ENCODE data around the gene HS2ST1.
"Not testable (repeated sequence)": the region's sequence is repeated elsewhere in the genome, so short reads cannot be mapped to it uniquely, and the experiment has no call there.

HS2ST1 gene

DNA sequence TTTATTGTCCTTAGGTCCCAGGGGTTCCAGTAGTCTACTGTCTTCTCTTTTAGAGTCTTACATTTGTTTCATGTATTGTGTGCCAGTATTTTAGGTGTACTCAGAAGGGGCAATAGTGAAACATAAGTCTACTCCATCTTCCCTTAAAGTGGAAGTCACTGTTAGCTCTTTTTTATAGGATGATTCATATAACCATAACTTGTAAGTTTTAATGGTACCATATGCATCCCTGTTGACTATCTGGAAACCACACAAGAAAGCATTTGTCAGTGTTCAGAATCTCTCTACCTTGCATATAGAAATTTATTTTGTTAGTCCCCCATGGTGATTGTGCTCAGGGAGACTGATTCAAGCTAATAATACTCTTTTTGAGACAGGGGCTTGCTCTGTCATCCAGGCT lies 149.9 kb downstream of the HS2ST1 start:
- no peak for DNase-seq (ENCODE audit: low read depth in 2 of 2)

DNA sequence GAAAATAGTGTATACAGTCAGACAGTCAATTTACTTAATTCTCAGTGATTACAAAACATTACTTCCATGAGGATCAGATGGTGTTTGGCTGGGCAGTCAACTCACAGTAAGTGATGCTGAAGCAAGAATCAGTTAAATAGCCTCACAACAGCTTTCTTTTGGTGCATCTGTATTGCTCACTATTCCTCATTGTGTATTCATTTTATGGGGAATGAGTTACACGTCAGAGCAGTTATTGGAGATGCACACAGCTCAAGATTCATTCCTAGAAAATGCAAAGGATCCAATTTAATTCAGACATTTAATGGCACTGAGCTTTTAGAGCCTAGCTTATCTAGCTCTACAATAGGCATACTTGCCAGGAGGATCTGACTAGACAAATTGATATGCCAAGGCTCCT lies 150.6 kb downstream of the HS2ST1 start:
- no peak for DNase-seq (ENCODE audit: low read depth in 2 of 2)

DNA sequence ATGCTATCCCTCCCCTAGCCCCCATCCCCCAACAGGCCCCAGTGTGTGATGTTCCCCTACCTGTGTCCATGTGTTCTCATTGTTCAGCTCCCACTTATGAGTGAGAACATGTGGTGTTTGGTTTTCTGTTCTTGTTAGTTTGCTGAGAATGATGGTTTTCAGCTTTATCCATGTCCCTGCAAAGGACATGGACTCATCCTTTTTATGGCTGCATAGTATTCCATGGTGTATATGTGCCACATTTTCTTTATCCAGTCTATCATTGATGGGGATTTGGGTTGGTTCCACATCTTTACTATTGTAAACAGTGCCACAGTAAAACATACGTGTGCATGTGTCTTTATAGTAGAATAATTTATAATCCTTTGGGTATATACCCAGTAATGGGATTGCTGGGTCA lies 152.3 kb downstream of the HS2ST1 start:
- not testable (repeated sequence) for DNase-seq (ENCODE audit: low read depth in 2 of 2)

DNA sequence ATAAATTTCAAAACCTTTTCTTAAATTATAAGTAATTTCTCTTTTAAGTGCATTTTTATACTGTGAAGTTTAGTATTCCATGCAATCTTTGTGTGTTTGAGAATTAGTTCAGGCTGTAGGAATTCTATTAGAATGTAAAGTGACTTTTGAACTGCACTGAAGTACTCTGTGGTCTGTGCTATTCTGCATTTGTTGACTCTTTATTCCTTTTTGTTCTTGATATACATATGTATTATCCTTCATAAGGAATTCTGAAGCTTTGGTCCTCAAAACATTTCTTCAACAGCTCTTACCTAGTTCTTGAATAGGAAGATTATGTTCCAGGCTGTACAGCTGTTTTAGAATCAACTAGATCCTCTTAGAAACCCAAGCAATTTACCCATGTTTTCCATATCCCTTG lies 158.0 kb downstream of the HS2ST1 start:
- no peak for DNase-seq (ENCODE audit: low read depth in 2 of 2)

DNA sequence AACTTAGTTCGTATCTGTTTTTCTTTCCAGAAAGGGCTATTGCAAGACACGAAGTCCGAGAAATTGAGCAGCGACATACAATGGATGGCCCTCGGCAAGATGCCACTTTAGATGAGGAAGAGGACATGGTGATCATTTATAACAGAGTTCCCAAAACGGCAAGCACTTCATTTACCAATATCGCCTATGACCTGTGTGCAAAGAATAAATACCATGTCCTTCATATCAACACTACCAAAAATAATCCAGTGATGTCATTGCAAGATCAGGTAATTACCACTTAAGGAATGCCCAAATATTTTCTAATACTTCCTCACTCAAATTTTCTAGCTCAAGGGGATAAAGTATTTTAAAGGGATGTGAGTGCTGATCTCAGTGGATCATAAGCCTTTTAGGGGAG lies 158.5 kb downstream of the HS2ST1 start:
- DNase-seq (ENCODE audit: low read depth in 2 of 2): no peak

DNA sequence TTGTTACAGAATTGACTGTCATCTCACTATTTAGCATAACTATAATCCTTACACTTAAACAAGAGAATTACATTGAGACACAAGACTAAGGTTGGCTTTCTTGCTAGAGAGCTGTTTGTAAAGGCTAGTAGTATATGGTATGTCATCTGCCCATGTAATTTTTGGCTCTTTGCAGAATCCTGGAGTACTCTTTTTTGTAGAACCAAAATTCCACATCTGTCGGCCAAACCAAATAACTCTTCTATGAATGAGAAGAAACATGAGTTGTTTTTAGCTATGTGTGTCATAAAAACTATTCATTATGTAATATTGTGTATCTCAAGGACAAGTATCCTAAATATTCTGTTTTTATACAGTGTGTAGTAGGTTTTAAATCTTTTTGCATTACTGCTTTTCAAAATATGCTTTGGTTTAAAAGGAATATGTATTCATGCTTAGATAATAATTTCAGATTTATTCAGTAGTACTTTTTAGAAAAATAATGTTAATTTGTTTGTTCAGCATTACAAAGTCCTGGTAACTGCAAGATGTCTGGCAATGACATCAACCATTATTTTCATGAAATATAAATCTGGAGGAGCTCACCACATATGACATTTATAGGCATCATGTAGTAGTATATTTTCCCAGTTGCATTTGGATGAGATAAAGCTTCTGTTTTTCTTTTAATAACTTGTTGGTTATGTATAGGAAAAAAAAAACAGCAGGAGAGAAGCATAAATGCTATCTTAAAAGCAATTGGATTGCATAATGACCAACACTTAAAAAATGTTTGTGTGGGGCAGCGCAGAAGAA lies 159.8 kb downstream of the HS2ST1 start:
- no peak for DNase-seq (ENCODE audit: low read depth in 2 of 2)

DNA sequence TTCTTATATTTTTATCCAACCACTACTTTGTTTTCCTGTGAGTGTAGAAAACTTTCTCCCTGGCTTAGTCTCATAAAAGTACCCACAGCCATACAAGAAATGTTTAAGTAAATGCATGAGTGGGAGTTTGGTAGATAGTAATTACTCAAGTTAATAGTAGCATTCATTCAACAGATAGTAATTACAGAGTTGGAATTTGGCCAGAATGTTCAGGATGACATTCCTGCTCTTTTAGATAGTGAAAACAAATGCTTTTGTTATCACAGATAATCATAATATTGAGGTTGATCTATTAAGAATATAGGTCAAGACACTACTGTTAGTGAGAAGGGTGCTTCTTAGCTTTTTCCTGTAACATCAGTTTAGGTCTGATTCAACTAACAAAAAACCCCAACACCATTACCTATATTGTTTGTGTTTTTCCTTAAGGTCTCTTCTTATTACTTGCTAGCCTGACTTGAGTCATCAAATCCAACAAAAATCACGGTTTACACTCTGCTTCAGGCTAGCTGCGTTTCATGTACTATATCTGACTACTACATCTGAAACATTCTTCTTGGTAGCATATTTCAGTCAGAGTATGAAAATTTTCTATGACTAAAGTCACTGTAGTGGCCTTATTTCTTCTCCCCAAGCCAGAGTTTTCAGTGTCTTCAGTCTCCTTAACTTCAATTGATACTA lies 163.7 kb downstream of the HS2ST1 start:
- no peak for DNase-seq (ENCODE audit: low read depth in 2 of 2)

DNA sequence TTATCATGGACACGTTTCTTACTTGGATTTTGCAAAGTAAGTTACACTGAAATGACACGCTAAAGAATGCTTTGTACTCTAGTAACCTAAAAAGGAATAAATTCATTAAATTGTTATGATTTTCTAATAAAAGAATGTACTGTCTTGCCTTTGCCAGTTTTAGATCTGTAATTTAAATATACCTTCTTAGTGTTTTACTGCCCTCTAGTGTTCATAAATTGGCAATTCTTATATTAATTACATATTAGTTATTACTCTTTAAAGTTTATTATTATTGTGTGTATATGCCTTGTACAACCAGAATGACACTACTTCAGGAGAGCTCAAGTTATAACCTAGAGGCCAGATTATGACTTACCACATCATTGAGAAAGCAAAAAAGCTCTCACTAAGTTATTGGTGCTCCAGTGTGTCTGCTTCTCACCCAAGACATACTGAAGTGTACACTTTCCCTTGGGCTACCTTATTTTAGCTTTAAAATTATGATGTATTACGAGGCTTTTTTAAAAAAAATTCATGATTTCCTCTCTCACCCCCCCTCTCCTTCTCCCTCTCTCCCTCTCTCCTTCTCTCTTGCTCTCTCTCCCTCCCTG lies 169.9 kb downstream of the HS2ST1 start:
- DNase-seq (ENCODE audit: low read depth in 2 of 2): no peak

DNA sequence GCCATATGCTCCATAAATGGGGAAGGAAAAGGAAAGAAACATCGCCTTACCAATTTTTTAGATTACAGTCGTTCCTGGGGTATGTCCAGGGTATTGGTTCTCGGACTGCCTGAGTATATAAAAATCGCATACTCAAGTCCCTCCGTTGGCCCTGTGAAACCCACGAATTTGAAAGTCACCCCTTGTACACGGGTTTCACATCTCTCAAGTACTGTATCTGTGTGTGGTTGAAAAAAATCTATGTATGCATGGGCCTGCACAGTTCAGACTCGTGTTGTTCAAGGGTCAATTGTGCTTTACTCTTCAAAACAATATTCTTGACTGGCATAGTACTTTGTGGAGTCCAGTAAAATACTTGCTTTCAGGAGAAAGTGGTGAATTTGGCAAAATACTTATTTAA lies 171.7 kb downstream of the HS2ST1 start:
- DNase-seq (ENCODE audit: low read depth in 2 of 2): no peak

DNA sequence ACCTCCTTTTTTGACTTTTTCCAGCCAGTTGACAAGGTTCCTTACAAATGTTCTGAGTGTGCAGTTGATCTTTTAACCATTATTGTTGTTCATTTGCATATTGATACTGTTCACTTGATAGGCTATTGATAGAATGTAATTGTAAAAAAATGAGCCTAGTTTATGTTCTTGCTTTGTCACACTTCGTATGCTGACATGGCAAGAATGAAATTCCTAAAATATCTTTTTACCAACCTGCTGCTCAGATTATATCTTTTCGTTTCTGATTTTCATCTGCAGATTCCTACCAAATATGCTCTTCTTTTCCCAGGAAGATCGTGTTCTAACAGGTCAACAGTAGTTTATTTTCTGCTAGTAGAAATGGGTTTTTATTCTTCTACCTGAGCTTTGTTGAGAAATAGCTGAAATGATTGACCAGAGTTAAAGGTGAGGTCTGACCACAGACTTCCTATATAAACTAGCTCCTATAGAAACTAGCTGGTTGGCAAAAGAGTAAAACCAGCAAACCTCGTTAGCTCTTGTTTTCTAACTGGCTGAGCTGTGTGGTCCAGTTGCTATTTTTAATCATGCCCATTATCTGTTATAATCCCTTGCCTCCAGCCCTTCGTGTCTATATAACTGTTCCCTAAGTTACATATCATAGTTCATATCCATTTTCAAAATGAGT lies 174.8 kb downstream of the HS2ST1 start:
- DNase-seq (ENCODE audit: low read depth in 2 of 2): no peak

DNA sequence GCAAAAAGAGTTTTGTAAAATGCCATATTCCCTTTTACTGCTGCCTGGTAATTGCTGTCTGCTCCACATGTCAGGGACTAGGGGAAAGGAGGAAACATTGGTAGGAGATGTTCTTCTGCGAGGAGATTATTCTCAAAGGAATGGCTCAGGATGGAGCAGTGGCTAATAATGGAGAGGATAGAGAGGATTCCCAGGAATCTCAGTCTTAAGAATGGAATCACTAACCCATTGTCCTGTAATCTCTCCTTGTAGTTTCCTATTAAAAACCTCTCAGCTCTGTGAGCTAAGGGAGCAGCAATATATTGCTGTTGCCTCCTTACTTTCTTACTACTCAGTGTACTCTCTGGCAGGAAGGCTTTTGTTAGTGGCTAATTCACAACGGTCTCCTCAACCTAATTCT lies 175.4 kb downstream of the HS2ST1 start:
- no peak for DNase-seq (ENCODE audit: low read depth in 2 of 2)

DNA sequence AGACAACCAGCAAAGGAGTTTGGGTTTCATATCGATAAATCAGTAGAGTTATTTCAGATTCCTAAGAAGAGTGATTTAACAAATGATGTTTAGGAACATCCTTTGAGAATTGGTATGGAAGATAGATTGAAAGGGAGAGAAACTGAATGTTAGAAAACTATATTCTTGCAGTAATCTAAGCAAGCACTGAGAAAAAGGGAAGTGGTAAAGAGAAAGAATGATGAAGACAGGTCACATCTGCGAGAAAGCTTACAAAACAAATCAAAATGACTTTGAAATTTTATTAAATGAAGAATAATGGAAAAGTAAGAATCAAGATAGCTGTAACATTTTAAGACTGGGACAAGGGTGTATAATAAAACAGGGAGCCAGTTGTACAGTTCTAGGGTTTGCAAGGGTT lies 177.0 kb downstream of the HS2ST1 start:
- no peak for DNase-seq (ENCODE audit: low read depth in 2 of 2)

DNA sequence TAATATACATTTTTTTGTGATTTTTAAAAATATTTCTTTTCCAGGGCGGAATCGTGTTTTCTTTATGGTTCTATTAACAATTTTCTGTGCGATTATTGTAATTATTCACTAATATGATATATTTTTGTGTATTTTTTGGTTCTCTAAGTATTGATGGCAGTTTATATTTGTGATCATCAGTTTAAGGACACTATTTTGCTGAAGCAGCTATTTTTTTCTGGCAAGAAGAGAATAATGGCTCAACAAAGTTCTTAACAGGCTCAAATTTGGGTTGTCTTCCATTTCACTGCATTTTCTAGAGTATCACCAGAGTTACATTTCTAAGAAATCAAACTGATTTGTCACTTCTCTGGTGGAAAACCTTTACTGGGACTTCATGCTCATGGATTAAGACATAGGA lies 178.4 kb downstream of the HS2ST1 start:
- no peak for DNase-seq (ENCODE audit: low read depth in 2 of 2)

DNA sequence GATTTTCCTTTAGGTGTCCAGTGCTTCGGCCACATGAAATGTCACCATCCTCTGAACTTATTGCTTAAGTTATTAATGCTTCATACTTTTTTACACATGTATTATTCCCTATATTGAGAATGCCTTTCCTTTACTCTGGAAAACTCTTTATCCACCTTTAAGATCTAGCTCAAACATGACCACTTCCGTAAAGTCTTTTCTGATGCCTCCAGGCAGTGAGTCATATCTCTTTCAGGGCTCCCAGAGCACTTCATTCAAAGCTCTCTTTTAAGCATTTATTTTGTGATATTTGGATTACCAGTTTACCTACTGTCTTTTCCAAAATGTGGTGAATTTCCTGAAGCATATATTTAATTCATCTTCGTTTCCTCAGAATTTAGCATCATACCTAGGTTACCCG lies 178.9 kb downstream of the HS2ST1 start:
- no peak for DNase-seq (ENCODE audit: low read depth in 2 of 2)

DNA sequence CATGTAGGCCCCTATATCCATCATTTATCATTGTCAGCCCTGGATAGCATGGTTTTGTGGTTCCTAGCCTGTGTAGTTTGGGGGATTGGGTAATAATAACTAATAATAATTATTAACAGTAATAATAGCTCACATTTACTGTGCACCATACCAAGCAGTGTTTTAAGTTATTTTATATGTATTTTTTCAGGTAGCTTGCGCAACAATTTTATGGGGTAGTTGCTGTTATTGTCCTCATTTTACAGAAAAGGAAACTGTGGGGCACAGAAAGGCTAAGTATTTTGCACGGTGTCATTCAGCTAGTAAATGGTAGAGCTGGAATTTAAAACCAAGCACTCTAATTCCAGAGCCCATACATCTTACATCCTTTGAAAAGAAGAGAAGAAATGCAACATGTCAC lies 179.8 kb downstream of the HS2ST1 start:
- DNase-seq (ENCODE audit: low read depth in 2 of 2): no peak

DNA sequence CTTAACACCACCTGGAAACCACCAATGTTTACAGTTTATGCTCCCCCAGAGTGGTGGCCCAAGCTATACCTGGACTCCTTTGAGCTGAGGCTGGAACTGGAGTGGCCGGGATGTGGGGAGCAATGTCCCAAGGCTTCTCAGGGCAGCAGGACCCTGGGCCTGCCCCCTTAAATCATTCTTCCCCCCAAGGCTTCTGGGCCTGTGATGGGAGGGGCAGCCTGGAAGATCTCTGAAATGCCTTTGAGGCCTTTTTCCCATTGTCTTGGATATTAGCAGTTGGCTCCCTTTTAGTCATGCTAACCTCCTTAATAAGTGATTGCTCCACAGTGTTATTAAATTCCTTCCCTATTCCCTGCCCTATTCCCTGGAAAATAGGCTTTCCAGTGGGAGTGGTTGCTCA lies 185.8 kb downstream of the HS2ST1 start:
- DNase-seq (ENCODE audit: low read depth in 2 of 2): no peak

DNA sequence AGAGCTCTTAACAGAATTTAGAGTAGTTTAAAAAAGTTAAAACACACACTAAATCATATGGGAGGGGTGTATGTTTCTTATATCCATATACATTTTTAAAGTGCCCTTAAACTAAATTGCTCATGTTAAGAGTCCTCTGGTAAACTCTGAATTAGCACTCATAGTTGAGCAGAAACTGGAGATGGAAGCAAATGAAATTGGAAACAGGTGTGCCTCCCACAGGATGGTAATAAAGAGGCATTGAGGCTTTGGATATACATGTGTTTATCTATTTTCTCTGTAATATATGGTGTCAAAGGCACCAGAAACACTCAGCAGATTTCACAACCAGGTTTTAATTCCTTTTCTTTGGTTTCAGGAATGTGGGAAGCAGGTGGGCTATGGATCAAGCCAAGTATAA lies 188.6 kb downstream of the HS2ST1 start:
- no peak for DNase-seq (ENCODE audit: low read depth in 2 of 2)

DNA sequence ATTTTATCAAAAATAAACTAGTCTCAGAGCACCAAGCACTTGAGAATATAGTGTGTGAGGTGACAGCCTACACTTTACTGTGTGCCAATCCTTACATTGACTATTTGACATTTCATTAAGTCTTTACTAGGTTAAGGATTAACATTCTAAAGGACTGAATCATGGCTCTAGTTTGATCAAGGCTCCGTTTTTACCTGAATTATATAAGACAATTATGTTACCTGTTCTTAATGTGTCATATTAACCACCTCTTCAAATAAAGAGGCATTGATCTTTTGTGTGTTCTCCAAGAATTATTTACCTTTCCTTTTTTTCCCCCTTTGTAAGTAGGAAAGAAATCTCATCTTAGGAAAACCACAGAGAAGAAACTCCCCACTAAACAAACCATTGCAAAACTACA lies 189.7 kb downstream of the HS2ST1 start:
- no peak for DNase-seq (ENCODE audit: low read depth in 2 of 2)

DNA sequence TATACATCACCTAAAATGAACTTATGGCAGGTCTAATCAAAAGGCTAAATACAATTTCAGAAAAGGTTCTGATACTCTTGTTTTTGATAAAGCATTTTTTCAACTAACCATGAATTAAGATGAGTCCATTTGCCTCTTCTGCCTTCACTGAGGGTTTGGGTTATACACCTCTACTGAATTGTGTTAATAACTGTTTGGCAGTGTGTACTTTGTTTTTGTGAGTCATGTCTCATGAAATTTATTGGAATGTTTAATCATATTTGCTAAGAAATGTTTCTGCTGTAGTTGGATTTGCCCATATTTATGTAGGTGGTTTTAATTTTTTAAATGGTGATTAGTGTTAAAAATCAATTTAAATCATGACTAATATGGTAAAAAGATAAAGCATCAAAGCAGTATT lies 190.5 kb downstream of the HS2ST1 start:
- DNase-seq (ENCODE audit: low read depth in 2 of 2): no peak

DNA sequence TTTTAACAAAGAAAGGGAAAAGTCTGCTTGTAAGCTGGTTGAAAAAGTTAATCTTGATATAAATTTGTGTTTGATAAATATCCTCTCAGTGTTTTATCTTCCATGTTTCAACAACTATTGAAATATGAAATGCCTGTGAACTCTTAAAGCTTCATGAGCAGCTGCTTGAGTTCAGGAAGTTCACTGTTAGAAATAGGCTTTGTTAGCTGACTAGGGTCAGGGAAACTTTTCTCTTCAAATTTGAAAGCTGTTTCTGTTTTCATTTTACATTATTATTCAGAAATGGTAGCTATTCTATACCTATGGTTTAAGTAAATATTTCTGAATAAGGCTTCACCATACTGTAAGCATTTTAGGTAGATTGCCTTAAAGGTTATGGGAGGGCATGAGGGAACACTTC lies 191.7 kb downstream of the HS2ST1 start:
- no peak for DNase-seq (ENCODE audit: low read depth in 2 of 2)

DNA sequence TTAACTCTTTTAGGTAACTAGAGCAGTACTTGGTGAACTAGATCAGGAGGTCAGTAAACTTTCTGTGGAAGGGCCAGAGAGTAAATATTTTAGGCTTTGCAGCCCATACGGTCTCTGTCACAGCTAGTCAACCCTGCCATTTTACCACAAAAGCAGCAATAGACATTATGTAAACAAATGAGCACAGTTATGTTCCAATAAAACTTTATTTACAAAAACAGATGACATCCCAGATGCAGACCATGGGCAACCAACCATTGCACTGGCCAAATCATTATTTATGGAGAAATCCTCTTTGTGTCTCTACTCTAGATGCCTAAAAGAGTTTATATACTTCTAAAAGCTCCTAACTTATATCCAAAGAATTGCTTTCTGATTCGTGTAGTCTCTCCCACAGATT lies 192.4 kb downstream of the HS2ST1 start:
- DNase-seq (ENCODE audit: low read depth in 2 of 2): no peak

DNA sequence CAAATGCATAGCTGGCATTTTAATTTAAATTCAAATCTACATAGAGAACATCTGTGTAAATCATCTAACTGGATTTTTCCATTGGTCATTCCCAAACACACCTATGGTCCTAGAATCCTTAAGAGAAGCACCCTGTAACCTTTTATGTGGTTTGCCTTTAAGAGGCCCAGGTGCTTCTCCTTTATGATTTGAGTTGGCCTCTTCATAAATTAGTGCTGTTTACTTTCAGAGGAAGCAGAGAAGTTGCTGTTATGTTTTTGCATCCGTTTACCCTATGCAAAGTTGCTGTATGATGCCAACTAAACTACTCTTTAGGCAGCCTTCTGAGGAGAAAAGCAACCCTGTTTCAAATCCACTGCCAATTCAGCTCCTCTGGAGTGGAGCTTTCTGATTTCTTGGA lies 193.8 kb downstream of the HS2ST1 start:
- no peak for DNase-seq (ENCODE audit: low read depth in 2 of 2)
